ENCODE results near the gene GSC.
"Not testable (repeated sequence)": the region's sequence is repeated elsewhere in the genome, so short reads cannot be mapped to it uniquely, and the experiment has no call there.

Gene GSC

DNA sequence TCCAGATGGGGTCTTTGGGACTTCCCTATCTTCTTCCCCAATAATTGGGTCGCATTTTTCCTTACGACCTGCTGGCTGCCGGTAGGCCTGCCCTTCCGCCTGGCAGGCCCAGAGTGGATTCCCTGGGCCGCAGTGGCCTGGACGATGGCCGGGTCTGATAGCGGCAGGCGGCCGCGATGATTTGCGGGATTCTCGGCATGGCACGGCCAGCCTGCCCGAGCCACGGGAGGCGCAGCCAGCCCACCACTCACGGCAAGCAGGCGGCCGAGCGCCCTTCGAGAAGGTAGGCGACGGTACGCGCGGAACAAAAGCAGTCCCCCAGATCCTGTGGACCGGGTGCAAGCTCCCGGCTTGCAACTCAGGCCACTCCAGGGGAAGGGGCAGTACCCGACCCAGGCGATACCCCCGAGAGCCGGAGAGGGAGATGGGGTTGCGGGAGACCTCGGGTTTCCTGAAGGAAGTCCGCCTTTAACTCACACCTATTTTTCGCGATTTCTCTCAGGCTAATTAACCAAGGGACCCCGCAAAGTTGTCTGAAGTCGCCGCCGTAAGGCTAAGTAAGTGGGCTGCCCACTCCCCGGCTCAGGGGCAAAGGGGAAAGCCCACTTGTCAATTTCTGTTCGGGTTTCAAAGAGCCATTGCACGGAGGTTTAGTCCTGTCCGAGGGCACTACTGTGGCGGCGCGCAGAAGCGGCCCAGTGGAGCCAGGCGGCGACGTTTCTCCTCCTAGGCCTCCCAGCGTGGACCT lies 1.4 kb upstream of the GSC start:
- no peak for DNase-seq

DNA sequence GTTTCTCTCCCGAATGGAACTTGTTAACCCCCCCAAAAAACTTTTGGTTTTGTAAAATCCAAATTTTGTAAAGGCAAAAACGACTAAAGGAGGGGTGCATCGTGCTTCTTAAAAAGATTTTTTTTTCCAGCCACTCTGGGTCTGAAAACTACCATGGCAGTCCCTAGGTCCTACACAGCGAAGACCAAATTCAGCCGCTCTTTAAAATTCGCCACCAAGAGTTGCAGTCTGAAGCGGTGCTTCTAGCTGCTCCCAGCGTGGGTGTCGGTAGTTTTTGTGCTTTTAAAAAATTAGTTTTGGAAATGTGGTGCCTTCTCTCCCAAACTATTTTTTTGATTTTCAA lies 873 bp upstream of the GSC start:
- DNase-seq = no peak

GRCh38 chr14:94770251-94770749 lies 387 bp upstream of the GSC start:
- no peak for DNase-seq

- no peak for DNase-seq
Measured at GRCh38 chr14:94768521-94769390, 1.2 kb downstream of the GSC start.

DNA sequence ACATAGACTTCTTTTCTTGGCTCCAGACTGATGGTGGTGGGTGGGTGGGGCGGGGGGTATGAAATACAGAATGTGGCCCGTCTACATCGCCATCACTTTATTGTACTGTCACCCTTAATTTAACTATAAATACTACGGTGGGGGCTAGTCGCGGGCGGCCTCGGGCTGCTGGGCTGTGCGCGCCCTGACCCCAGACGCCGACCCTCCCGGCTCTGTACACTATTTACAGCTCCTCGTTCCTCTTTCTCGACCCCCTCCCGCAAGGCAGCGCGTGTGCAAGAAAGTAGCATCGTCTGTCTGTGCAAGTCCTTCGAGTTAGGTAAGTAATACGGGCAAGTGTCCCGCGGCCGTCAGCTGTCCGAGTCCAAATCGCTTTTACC lies 1.8 kb downstream of the GSC start:
- DNase-seq = no peak

DNA sequence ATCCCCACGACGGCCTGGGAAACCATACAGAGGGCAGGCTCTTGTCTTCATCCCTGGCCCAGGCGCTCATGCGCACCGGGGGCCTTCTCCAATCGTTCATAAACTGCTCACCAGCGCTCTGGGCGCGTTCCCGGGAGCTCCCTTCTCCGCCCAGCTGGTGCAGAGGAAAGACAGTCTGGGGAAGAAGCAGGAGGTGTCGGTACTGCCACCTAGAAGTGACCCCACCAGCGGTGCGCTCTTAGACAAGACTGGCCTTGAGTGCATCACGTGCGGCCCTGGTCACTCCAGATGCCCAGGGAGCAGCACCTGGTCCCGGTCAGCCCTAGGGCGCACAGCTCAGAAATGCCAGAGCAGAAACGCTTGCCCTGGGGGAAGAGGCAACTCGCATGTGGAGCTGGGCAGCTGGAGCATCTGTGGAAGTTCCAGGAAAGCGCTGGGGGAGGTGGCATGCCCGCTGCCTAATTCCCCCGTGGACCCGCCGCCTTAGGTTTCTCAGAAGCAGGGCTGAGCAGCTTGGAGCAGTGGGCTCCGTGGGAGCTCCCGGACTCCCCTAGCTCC lies 2.5 kb downstream of the GSC start:
- no peak for DNase-seq

DNA sequence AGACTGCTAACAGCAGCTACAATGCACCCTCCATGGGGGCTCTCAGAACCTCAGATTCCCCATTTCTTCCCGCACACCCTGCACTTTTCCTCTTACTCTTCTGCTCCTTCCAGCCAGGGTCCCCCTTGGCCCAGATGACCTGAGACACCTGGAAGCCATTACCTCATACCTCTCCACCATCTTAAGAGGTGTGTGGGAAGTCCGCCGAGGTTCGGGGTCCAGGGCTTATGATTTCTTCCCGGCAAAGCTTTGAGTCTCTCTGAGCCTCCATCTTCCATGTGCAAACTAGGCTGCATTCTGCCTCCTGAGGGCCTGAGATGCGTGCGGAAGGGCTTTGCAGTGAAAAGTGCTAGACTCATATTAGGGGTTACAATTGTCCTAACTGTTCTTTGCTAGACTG lies 5.3 kb downstream of the GSC start:
- no peak for DNase-seq

DNA sequence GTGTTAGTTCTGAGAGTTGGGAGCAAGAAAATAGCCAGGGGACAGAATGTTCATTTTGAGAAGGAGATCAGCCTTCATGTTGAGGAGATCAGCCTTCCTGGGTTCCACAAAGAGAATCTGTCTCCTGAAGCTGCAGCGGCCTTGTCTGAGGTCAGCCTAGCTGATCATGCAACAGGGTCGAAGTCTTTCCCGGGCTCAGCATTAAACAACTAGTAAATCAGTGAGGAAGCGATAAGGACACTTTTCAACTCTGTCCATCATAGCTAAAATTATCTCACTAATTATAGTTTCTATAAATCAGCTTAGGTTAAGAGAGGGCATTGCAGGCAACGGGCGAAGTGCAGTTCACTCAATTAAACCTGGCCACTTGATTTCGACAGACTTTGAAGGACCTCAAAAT lies 7.5 kb downstream of the GSC start:
- no peak for DNase-seq

DNA sequence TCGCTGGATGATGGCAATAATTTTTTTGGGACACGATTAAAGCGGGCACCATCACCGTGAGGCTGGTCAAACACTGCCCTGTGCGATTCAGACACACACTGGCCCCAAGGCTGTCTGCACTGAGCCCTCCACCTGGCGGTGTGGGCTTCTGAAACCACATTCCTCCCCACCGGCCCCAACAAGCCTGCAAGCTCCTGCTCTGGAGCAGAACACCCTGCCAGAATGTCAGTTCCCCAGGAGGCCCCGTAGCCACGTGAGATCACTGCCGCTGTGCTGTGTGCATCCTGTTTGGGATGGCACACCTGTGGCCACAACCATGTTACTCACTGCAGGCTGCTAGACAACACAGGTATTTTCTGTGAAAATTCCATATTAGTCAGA lies 7.9 kb downstream of the GSC start:
- DNase-seq = no peak

GRCh38 chr14:94761348-94761996 lies 8.4 kb downstream of the GSC start:
- DNase-seq = no peak

DNA sequence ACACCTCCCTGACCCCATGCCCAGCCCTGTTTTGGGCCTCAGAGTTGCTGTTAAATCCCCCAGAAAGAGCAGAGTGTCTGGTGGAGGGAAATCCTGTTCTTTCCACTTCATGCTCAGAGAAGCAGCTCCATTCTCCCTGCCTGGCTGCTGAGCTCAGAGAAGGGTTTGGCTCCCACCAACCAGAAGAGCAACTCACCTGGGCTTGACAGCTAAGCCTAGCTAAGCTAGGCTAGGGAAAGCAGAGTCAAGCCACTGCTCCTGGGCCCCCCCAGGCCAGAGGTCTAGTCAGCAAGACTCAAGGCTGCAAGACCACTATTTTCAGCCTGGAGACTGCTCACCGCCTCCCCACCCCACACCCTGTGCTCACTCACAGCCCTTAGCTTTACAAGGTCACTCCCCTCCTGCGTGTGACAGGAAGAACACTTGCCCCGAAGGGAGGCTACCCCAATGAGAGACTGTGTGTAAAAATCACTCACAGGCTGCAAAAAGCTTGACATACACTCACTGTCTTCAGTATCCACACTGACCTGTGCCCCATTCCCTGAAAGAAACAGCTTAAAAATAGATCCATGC lies 13.5 kb downstream of the GSC start:
- DNase-seq = no peak

GRCh38 chr14:94754391-94754942 lies 15.4 kb downstream of the GSC start:
- no peak for DNase-seq

GRCh38 chr14:94752591-94753436 lies 17.1 kb downstream of the GSC start:
- no peak for DNase-seq

DNA sequence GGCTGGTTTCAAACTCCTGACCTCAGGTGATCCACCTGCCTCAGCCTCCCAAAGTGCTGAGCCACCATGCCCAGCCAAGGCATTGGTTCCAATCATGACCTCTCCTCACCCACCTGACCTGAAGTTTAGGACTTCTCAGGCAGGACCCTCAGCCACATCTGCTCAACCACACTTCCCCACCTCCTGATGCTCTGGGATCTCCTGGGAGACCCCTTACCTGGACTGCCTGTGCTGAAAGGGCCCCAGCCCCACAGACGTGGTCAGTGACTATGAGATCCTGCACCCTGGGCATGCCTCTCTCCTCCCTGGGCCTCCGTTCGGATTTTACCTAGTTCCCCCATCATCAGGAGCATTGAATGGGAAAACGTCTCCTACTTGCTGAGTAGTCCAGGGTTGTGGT lies 18.0 kb downstream of the GSC start:
- no peak for DNase-seq

GRCh38 chr14:94751321-94751720 lies 18.6 kb downstream of the GSC start:
- no peak for DNase-seq

DNA sequence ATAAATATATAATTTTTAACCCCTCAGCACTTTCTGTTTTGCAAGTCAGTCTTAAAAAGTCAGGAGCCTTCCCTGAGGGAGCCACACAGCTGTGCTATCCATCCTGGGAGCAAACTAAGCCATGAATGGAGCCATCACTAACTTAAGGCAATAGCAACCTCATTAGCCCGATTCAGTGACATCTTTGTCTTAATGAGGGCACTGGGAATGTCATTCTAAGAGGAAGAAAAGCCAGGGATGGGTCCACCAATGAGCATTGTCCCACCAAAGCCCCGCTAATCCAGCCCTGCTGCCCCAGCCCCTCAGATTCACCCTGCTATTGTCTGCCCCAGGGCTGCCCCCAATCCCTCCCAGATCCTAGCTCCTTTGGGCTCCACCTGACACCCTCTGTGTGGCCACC lies 19.5 kb downstream of the GSC start:
- DNase-seq = no peak

DNA sequence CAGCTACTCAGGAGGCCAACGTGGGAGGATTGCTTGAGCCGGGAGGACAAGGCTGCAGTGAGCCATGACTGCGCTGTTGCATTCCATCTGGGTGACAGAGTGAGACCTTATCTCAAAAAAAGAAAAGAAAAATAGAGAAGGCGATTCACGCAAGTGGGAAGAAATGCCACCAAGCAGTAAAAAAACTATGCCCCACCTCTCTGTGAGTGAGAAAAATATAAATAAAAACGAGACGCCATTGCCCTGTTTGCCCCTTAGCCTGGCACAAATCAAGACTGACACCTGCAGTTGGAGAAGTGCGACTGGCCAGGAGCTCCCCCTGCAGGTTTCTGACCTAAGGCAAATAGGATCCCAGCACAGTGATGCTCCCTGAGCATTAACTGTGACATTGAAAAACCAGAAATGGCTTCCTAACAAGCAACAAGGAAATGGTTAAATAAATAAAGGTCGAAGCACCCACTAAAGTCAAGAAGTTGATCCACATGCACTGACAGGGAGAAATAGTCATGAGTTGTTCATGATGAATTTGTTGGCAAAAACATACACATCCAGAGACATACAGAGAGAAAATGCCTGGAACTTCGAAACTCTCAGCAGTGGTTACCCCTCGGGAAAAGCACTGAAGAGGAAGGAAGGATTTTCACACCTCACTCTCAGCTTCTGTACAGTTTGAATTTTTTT lies 21.1 kb downstream of the GSC start:
- no peak for DNase-seq

GRCh38 chr14:94747739-94748138 lies 22.2 kb downstream of the GSC start:
- DNase-seq = no peak

DNA sequence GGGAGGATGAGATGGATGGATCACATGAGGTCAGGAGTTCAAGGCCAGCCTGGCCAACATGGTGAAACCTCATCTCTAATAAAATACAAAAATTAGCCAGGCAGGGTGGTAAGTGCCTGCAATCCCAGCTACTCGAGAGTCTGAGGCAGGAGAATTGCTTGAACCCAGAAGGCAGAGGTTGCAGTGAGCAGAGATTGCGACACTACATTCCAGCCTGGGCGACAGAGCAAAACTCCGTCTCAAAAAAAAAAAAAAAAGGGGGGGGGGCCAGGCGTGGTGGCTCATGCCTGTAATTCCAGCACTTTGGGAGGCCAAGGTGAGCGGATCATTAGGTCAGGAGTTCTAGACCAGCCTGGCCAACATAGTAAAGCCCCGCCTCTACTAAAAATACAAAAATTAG lies 22.8 kb downstream of the GSC start:
- not testable (repeated sequence) for DNase-seq

DNA sequence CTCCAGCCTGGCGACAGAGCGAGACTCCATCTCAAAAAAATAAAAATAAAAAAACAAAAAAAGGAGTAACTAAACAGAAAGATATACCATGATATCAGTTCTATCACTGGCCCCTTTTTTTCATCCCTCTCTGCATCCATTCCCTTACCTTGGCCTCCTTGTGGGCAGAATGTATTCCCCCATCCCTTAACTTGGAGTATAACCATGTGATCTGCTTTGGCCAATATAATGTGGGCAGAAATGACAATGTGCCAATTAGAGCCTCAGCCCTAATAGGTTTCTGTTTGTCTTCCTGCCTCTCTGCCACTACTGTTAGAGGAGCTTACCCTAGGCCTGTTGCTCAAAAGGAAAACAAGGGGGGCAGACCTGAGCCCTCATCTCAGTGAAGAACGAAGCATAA lies 23.8 kb downstream of the GSC start:
- no peak for DNase-seq

GRCh38 chr14:94738751-94739150 lies 31.2 kb downstream of the GSC start:
- no peak for DNase-seq

Measured in activated effector memory CD4-positive, alpha-beta T cell treated with anti-CD3 and anti-CD28 coated beads, Interleukin-2, amount 50 U/mL, for 16 hours (primary cell).